ENCODE measurements around the gene SNRPA1. TPM values are rescaled to one million over a fixed set of nuclear protein-coding genes. Genes with fewer than 3 reads are reported as not detected.

Gene SNRPA1
- total and polyA plus RNA-seq, 4 experiments from 2014 or later = 76.6 to 100 (median 86.3) TPM

GRCh38 chr15:101306341-101307047 lies 11.4 kb upstream of the SNRPA1 start:
- Histone ChIP-seq H3K4me3 (ENCODE audit: low read length in 2 of 2) (no peak overlapping the region), H3K4me1 (ENCODE audit: insufficient read depth, low read length) (no peaks in the 10 kb centered on the region), H3K36me3 (ENCODE audit: insufficient read depth, low read length) (no peaks in the 10 kb centered on the region), H3K27ac (ENCODE audit: low read depth, low read length) (no peak overlapping the region), H3K27me3 (ENCODE audit: insufficient read depth, low read length) (no peaks in the 10 kb centered on the region), H3K9me3 (ENCODE audit: control insufficient read depth in 1 of 2, low read length in 2 of 2) (no peaks in the 10 kb centered on the region)
- Mint-ChIP-seq H3K4me1 (no peaks in the 10 kb centered on the region), H3K27ac (no peak overlapping the region), H3K36me3 (no peaks in the 10 kb centered on the region), H3K4me3 (no peak overlapping the region), H3K9me3 (no peaks in the 10 kb centered on the region), H3K27me3 (peaks cover 2 to 5% of the 10 kb centered on the region in 2 donors)
- DNase-seq = no peak
- intact Hi-C loops (cut with micrococcal nuclease) = no loop called here
- ChIA-PET POLR2A (ENCODE audit: partially characterized antibody) (no interaction called here), CTCF (ENCODE audit: partially characterized antibody) (interaction anchor here (0.8 kb wide), 1 partner anchor 9 kb away, joined by 3 read pairs; no protein-coding TSS in a partner anchor)

DNA sequence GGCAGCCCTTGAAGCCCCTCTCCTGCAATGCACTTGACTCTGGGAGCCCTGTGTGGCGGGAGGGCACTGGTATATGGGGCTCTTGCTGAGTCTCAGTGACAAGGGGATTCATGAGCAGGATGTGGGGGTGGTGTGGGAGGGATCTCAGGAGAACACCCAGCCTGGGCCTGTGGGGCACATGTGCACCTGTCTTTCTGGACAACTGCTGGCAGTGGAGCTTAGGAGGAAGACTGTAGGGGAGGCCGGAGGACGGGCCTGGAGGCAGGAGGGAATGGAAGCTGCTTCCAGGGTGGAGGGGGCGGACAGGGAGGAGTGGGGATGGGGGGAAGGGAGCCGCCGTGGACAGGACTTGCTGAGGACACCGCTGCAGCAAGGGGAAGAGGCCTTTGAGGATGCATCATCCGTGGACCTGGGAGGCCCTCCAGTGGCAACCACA lies 10.8 kb upstream of the SNRPA1 start:
- Mint-ChIP-seq H3K27me3 (peaks cover 2 to 5% of the 10 kb centered on the region in 2 donors), H3K9me3 (no peaks in the 10 kb centered on the region), H3K4me3 (no peak overlapping the region), H3K36me3 (no peaks in the 10 kb centered on the region), H3K4me1 (no peaks in the 10 kb centered on the region), H3K27ac (no peak overlapping the region)
- Histone ChIP-seq H3K36me3 (ENCODE audit: insufficient read depth, low read length) (no peaks in the 10 kb centered on the region), H3K4me3 (ENCODE audit: low read length in 2 of 2) (no peak overlapping the region), H3K9me3 (ENCODE audit: control insufficient read depth in 1 of 2, low read length in 2 of 2) (no peaks in the 10 kb centered on the region), H3K4me1 (ENCODE audit: insufficient read depth, low read length) (no peaks in the 10 kb centered on the region), H3K27me3 (ENCODE audit: insufficient read depth, low read length) (no peaks in the 10 kb centered on the region), H3K27ac (ENCODE audit: low read depth, low read length) (no peak overlapping the region)
- ChIA-PET POLR2A (ENCODE audit: partially characterized antibody) (no interaction called here), CTCF (ENCODE audit: partially characterized antibody) (interaction anchor here (0.8 to 7.1 kb wide), 3 partner anchors 8 to 335 kb away, joined by 3 to 43 read pairs (median 3); no protein-coding TSS in a partner anchor)
- intact Hi-C loops (cut with micrococcal nuclease) = no loop called here
- no peak for DNase-seq

- DNase-seq = no peak
- H3K27ac ChIP-seq (ENCODE audit: low read depth, low read length) = no peak overlapping the region
- Mint-ChIP-seq H3K27me3 (peaks cover 2% of the 10 kb centered on the region in 2 donors), H3K27ac (no peak overlapping the region), H3K4me3 (no peak overlapping the region), H3K9me3 (no peaks in the 10 kb centered on the region), H3K4me1 (no peaks in the 10 kb centered on the region), H3K36me3 (no peaks in the 10 kb centered on the region)
- H3K27me3 ChIP-seq (ENCODE audit: insufficient read depth, low read length) = no peaks in the 10 kb centered on the region
- no peaks in the 10 kb centered on the region for H3K4me1 ChIP-seq (ENCODE audit: insufficient read depth, low read length)
- H3K9me3 ChIP-seq (ENCODE audit: control insufficient read depth in 1 of 2, low read length in 2 of 2) = no peaks in the 10 kb centered on the region
- CTCF ChIA-PET (ENCODE audit: partially characterized antibody) = interaction anchor here (1.0 to 7.1 kb wide), 3 partner anchors 13 to 338 kb away, joined by 3 to 43 read pairs (median 17); no protein-coding TSS in a partner anchor
- POLR2A ChIA-PET (ENCODE audit: partially characterized antibody) = no interaction called here
- no peaks in the 10 kb centered on the region for H3K36me3 ChIP-seq (ENCODE audit: insufficient read depth, low read length)
- intact Hi-C loops (cut with micrococcal nuclease) = no loop called here
- H3K4me3 ChIP-seq (ENCODE audit: low read length in 2 of 2) = no peak overlapping the region
These were observed 8.4 kb upstream of the SNRPA1 start for GRCh38 chr15:101303408-101303807.

DNA sequence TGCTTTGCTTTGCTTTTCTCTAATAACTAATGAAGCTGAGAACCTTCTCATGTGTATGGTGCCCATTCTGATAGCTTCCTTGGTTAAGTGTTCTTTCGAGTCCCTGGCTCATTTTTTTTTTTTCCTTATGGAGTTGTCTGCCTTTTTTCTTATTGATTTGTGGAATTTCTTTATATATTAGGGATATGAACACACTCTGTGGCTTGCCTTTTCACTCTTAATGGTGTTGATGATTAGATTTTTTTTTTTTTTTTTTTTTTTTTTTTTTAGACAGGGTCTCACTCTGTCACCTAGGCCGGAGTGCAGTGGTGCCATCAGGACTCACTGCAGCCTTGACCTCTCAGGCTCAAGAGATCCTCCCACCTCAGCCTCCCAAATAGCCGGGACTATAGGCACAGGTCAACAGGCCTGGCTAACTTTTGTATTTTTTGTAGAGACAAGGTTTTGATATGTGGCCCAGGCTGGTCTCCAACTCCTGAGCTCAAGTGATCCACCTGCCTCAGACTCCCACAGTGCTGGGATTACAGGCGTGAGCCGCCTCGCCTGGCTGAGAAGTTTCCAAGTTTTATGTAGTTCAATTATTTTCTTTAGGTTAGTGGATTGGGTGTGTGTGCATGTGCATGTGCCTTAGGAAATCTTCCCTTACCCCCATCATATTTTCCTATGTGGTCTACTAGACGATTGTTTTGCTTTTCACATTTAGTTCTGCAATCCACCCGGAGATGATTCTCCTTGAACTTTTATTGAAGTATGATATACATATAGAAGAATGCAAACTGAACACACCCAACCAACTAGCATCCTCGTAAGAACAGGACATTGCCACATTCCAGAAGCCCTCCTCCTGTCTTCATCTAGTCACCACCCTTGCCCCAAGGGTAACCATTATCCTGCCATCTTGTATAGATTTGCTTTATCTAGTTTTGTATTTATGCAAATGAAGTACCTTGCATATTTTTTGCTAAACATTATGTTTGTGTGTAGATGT lies 1.7 kb upstream of the SNRPA1 start:
- H3K4me3 Mint-ChIP-seq = peak overlapping the region; percentile 39 to 99 (median 92)
- no peak overlapping the region for H3K4me3 ChIP-seq (ENCODE audit: low read length in 2 of 2)
- ChIA-PET POLR2A (ENCODE audit: partially characterized antibody) (interaction anchor here (0.6 to 5.6 kb wide), 6 partner anchors 8 to 356 kb away, joined by 3 to 56 read pairs (median 26); partner anchors contain the start of genes CHSY1 and TM2D3), CTCF (ENCODE audit: partially characterized antibody) (interaction anchor here (0.6 to 6.3 kb wide), 7 partner anchors 9 to 359 kb away, joined by 3 to 40 read pairs (median 9); no protein-coding TSS in a partner anchor)
- intact Hi-C loops (cut with micrococcal nuclease) = no loop called here
- no peaks in the 10 kb centered on the region for H3K9me3 Mint-ChIP-seq
- DNase-seq = no peak
- H3K27me3 ChIP-seq (ENCODE audit: insufficient read depth, low read length) = no peaks in the 10 kb centered on the region
- peaks cover 0 to 23% of the 10 kb centered on the region in 2 donors for H3K36me3 Mint-ChIP-seq
- H3K4me1 Mint-ChIP-seq = peaks cover 19 to 47% (median 30%) of the 10 kb centered on the region in 4 donors
- peak overlapping the region in 4 of 7 donors; percentile 37 to 94 (median 90) for H3K27ac Mint-ChIP-seq
- H3K27me3 Mint-ChIP-seq = no peaks in the 10 kb centered on the region
- H3K36me3 ChIP-seq (ENCODE audit: insufficient read depth, low read length) = peaks cover 4% of the 10 kb centered on the region
- H3K4me1 ChIP-seq (ENCODE audit: insufficient read depth, low read length) = peaks cover 33% of the 10 kb centered on the region
- H3K9me3 ChIP-seq (ENCODE audit: control insufficient read depth in 1 of 2, low read length in 2 of 2) = no peaks in the 10 kb centered on the region
- no peak overlapping the region for H3K27ac ChIP-seq (ENCODE audit: low read depth, low read length)

DNA sequence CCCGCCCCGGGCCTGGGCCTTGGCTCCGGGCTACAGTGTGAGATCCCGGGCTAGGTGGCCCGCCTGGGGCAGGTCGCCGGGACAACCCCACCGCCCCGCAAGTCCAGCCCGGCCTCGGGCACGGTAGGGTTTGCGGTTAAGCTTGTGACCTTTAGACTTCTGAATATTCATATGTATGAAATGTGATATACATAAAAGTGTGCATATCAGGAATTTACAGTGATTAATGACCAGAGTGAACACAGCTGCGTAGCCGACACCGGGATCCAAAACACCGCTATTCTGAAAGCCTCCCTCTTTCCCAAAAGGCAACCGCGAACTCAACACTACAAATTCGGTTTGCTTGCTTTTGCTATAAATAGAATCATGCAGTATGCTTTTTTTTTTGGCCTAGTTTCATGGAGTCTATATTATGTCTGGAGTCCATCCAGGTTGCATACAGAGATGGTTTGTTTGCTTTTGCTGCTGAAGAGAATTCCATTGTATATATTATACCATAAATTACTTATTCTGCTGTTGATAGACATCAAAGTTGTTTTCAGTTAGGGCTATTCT lies 636 bp upstream of the SNRPA1 start:
- H3K27me3 Mint-ChIP-seq = no peaks in the 10 kb centered on the region
- Histone ChIP-seq H3K27me3 (ENCODE audit: insufficient read depth, low read length) (no peaks in the 10 kb centered on the region), H3K9me3 (ENCODE audit: control insufficient read depth in 1 of 2, low read length in 2 of 2) (no peaks in the 10 kb centered on the region), H3K4me3 (ENCODE audit: low read length in 2 of 2) (peak overlapping the region; percentile 67 to 93), H3K27ac (ENCODE audit: low read depth, low read length) (peak overlapping the region; percentile 94), H3K4me1 (ENCODE audit: insufficient read depth, low read length) (peaks cover 41% of the 10 kb centered on the region), H3K36me3 (ENCODE audit: insufficient read depth, low read length) (peaks cover 6% of the 10 kb centered on the region)
- no peak for DNase-seq
- no peaks in the 10 kb centered on the region for H3K9me3 Mint-ChIP-seq
- H3K4me3 Mint-ChIP-seq = peak overlapping the region; percentile 93 to 99 (median 96)
- peaks cover 0 to 31% of the 10 kb centered on the region in 2 donors for H3K36me3 Mint-ChIP-seq
- intact Hi-C loops (cut with micrococcal nuclease) = loop anchor here (1.0 kb wide), 3 partner anchors 39 to 429 kb away; partner anchors contain the start of genes TARS3 and TM2D3
- ChIA-PET CTCF (ENCODE audit: partially characterized antibody) (interaction anchor here (0.6 to 6.3 kb wide), 4 partner anchors 8 to 346 kb away, joined by 3 to 40 read pairs (median 9); no protein-coding TSS in a partner anchor), POLR2A (ENCODE audit: partially characterized antibody) (interaction anchor here (0.6 to 5.6 kb wide), 18 partner anchors 7 to 946 kb away, joined by 3 to 56 read pairs (median 9); partner anchors contain the start of genes ASB7, CHSY1, LINS1 and SELENOS)
- H3K4me1 Mint-ChIP-seq = peaks cover 23 to 51% (median 33%) of the 10 kb centered on the region in 4 donors
- peak overlapping the region; percentile 89 to 99 (median 98) for H3K27ac Mint-ChIP-seq

DNA sequence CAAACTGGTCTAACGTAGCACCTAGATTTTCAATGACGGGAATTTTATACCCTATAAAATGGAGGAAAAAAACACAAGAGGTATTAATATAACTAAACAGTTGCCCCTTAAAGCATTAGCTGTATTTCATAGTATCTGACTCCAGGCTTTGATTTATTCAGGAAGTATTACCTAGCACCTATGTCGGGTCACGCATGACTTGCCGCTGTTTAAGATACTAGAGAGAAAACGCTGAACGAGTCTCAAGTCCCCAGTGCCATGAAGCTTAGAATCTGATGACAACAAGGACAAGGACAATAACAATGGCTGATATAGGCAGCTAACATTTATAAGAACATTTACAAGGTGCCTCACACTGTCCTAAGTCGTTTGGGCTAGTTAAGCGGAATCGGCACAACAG lies 1.9 kb downstream of the SNRPA1 start:
- Histone ChIP-seq H3K9me3 (ENCODE audit: control insufficient read depth in 1 of 2, low read length in 2 of 2) (no peaks in the 10 kb centered on the region), H3K4me1 (ENCODE audit: insufficient read depth, low read length) (peaks cover 47% of the 10 kb centered on the region), H3K27ac (ENCODE audit: low read depth, low read length) (peak overlapping the region; percentile 94), H3K4me3 (ENCODE audit: low read length in 2 of 2) (peak overlapping the region; percentile 93 to 96), H3K36me3 (ENCODE audit: insufficient read depth, low read length) (peaks cover 6% of the 10 kb centered on the region), H3K27me3 (ENCODE audit: insufficient read depth, low read length) (no peaks in the 10 kb centered on the region)
- intact Hi-C loops (cut with micrococcal nuclease) = no loop called here
- DNase-seq = no peak
- Mint-ChIP-seq H3K27ac (peak overlapping the region; percentile 89 to 99 (median 98)), H3K27me3 (no peaks in the 10 kb centered on the region), H3K4me1 (peaks cover 34 to 71% (median 51%) of the 10 kb centered on the region in 4 donors), H3K9me3 (no peaks in the 10 kb centered on the region), H3K4me3 (peak overlapping the region; percentile 93 to 99 (median 96)), H3K36me3 (peaks cover 18 to 51% of the 10 kb centered on the region in 2 donors)
- POLR2A ChIA-PET (ENCODE audit: partially characterized antibody) = interaction anchor here (0.8 to 5.6 kb wide), 8 partner anchors 11 to 360 kb away, joined by 3 to 56 read pairs (median 8); partner anchors contain the start of genes CHSY1 and TM2D3
- CTCF ChIA-PET (ENCODE audit: partially characterized antibody) = interaction anchor here (1.2 to 6.3 kb wide), 8 partner anchors 9 to 349 kb away, joined by 3 to 40 read pairs (median 4); no protein-coding TSS in a partner anchor

Data from CD4-positive, alpha-beta memory T cell (primary cell).